DND-41 (cell line): Measurements from ENCODE around the gene PTPRN2.

Source experiments
- ATAC-seq: fragments of 200-7000 bp; cut with Tn5 transposase; 3 replicates; pipeline ENCODE4 v1.9.1; 2021; ENCODE audit warnings: low read depth; ENCODE audit not compliant: insufficient read depth
- DNase-seq: peaks from one replicate; pipeline ENCODE4 v3.0.0-alpha.2; 2020
- H2AFZ ChIP-seq: 2 replicates; pipeline ENCODE4 v1.6.0; 2012; ENCODE audit warnings: low read depth, low read length
- H3K27ac ChIP-seq: 2 replicates; pipeline ENCODE4 v1.5.1; 2012; ENCODE audit warnings: low read length, inconsistent platforms
- H3K27me3 ChIP-seq: fragments of 200-600 bp; sonication (generic); 2 replicates; pipeline ENCODE4 v1.6.0; 2012; ENCODE audit warnings: low read length, mild to moderate bottlenecking, inconsistent platforms; ENCODE audit not compliant: insufficient read depth, poor library complexity
- H3K36me3 ChIP-seq: 2 replicates; pipeline ENCODE4 v1.5.1; 2012; ENCODE audit warnings: low read length, inconsistent platforms; ENCODE audit not compliant: insufficient read depth
- H3K4me1 ChIP-seq: 2 replicates; pipeline ENCODE4 v1.5.1; 2012; ENCODE audit warnings: mild to moderate bottlenecking, low read length; ENCODE audit not compliant: insufficient read depth
- H3K4me2 ChIP-seq: 2 replicates; pipeline ENCODE4 v1.6.0; 2012; ENCODE audit warnings: mild to moderate bottlenecking, moderate library complexity, low read length, inconsistent platforms; ENCODE audit not compliant: insufficient read depth
- H3K4me3 ChIP-seq, 2 experiments: fragments of 200-600 bp in 1 of 2; shearing (Covaris generic) in 1 of 2; 2 replicates each; pipeline ENCODE4 v1.5.1; 2012 to 2016; ENCODE audit warnings: inconsistent platforms in 2 of 2, low read length in 2 of 2, mild to moderate bottlenecking in 2 of 2, low read depth in 1 of 2, moderate library complexity in 1 of 2
- H3K79me2 ChIP-seq: 2 replicates; pipeline ENCODE4 v1.6.0; 2012; ENCODE audit warnings: low read length, inconsistent platforms; ENCODE audit not compliant: insufficient read depth
- H3K9ac ChIP-seq: 2 replicates; pipeline ENCODE4 v1.6.0; 2012; ENCODE audit warnings: low read depth, mild to moderate bottlenecking, inconsistent platforms, low read length, moderate library complexity
- H3K9me3 ChIP-seq: 2 replicates; pipeline ENCODE4 v1.5.1; 2012; ENCODE audit warnings: low read length, moderate library complexity, mild to moderate bottlenecking, inconsistent platforms; ENCODE audit not compliant: insufficient read depth, severe bottlenecking
- H4K20me1 ChIP-seq: 2 replicates; pipeline ENCODE4 v1.6.0; 2012; ENCODE audit warnings: low read length; ENCODE audit not compliant: insufficient read depth
- EZH2 ChIP-seq: IDR thresholded peaks from 3 replicates; pipeline ENCODE4 v1.6.1; 2012; ENCODE audit warnings: borderline replicate concordance, low read depth, mild to moderate bottlenecking, moderate library complexity, low read length, inconsistent platforms; ENCODE audit not compliant: severe bottlenecking
- TF ChIP-seq, protein P1 (sequence below): IDR thresholded peaks from 2 replicates; pipeline ENCODE4 v1.5.1; 2012; ENCODE audit warnings: borderline replicate concordance, low read length, moderate library complexity, mild to moderate bottlenecking; ENCODE audit not compliant: poor library complexity, severe bottlenecking; ENCODE audit errors: extremely low read depth

Gene PTPRN2

GRCh38 chr7:158053183-158053915 lies 534.3 kb downstream of the PTPRN2 start:
- no peak overlapping the region for H3K4me2 ChIP-seq
- peaks cover 8% of the 10 kb centered on the region for H3K9me3 ChIP-seq
- TF ChIP-seq, protein P1, sequence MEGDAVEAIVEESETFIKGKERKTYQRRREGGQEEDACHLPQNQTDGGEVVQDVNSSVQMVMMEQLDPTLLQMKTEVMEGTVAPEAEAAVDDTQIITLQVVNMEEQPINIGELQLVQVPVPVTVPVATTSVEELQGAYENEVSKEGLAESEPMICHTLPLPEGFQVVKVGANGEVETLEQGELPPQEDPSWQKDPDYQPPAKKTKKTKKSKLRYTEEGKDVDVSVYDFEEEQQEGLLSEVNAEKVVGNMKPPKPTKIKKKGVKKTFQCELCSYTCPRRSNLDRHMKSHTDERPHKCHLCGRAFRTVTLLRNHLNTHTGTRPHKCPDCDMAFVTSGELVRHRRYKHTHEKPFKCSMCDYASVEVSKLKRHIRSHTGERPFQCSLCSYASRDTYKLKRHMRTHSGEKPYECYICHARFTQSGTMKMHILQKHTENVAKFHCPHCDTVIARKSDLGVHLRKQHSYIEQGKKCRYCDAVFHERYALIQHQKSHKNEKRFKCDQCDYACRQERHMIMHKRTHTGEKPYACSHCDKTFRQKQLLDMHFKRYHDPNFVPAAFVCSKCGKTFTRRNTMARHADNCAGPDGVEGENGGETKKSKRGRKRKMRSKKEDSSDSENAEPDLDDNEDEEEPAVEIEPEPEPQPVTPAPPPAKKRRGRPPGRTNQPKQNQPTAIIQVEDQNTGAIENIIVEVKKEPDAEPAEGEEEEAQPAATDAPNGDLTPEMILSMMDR: no peak
- TF ChIP-seq EZH2: no peak
- H2AFZ ChIP-seq: no peak overlapping the region
- no peaks in the 10 kb centered on the region for H4K20me1 ChIP-seq
- H3K27ac ChIP-seq: no peak overlapping the region
- H3K9ac ChIP-seq: no peak overlapping the region
- peaks cover 7% of the 10 kb centered on the region for H3K27me3 ChIP-seq
- no peaks in the 10 kb centered on the region for H3K4me1 ChIP-seq
- H3K4me3 ChIP-seq: no peak overlapping the region
- H3K36me3 ChIP-seq: no peaks in the 10 kb centered on the region
- H3K79me2 ChIP-seq: no peaks in the 10 kb centered on the region
- DNase-seq: no peak
- no peak for ATAC-seq

GRCh38 chr7:158052381-158053060 lies 535.1 kb downstream of the PTPRN2 start:
- Histone ChIP-seq H3K9me3 (peaks cover 5% of the 10 kb centered on the region), H3K27me3 (peaks cover 7% of the 10 kb centered on the region), H4K20me1 (no peaks in the 10 kb centered on the region), H3K36me3 (no peaks in the 10 kb centered on the region), H3K4me2 (no peak overlapping the region), H3K4me1 (no peaks in the 10 kb centered on the region), H3K9ac (no peak overlapping the region), H3K4me3 (no peak overlapping the region), H3K79me2 (no peaks in the 10 kb centered on the region), H3K27ac (no peak overlapping the region), H2AFZ (no peak overlapping the region)
- DNase-seq (no peak), ATAC-seq (no peak)
- TF ChIP-seq, protein P1: no peak

GRCh38 chr7:158051776-158052175 lies 535.8 kb downstream of the PTPRN2 start:
- ATAC-seq: no peak
- H3K4me3 ChIP-seq: no peak overlapping the region
- H4K20me1 ChIP-seq: no peaks in the 10 kb centered on the region
- no peaks in the 10 kb centered on the region for H3K4me1 ChIP-seq
- H3K27ac ChIP-seq: no peak overlapping the region
- no peak overlapping the region for H3K4me2 ChIP-seq
- no peaks in the 10 kb centered on the region for H3K9me3 ChIP-seq
- TF ChIP-seq, protein P1: no peak
- TF ChIP-seq EZH2: no peak
- no peak overlapping the region for H3K9ac ChIP-seq
- no peaks in the 10 kb centered on the region for H3K36me3 ChIP-seq
- DNase-seq: no peak
- H3K79me2 ChIP-seq: no peaks in the 10 kb centered on the region
- peaks cover 7% of the 10 kb centered on the region for H3K27me3 ChIP-seq
- no peak overlapping the region for H2AFZ ChIP-seq
